Right atrium auricular region (tissue), 2 donors: ENCODE results near the gene TNFAIP8L1. TPM values are rescaled to one million over a fixed set of nuclear protein-coding genes. Genes with fewer than 3 reads are reported as not detected.

Experiments used
- DNase-seq: peaks from one replicate; pipeline ENCODE4 v3.0.0-alpha.2; 2019; ENCODE audit warnings: low spot score
- H3K27ac ChIP-seq, 2 donors: fragments of 200-600 bp; sonication (generic); 1 replicate in 1 of 2; 2 replicates in 1 of 2; pipeline ENCODE4 v1.5.1; 2016 to 2019
- H3K27me3 ChIP-seq, 2 donors: fragments of 200-600 bp; sonication (generic); one replicate each; pipeline versions ENCODE4 v1.5.1 to v1.6.0; 2017 to 2019
- H3K36me3 ChIP-seq: fragments of 200-600 bp; sonication (generic); one replicate; pipeline ENCODE4 v1.5.1; 2016
- H3K4me1 ChIP-seq, 2 donors: fragments of 200-600 bp; sonication (generic); one replicate each; pipeline versions ENCODE4 v1.5.1 to v1.6.0; 2017 to 2019
- H3K4me3 ChIP-seq, 2 donors: fragments of 200-600 bp; sonication (generic); 1 replicate in 1 of 2; 2 replicates in 1 of 2; pipeline ENCODE4 v1.5.1; 2017 to 2019; ENCODE audit warnings: mild to moderate bottlenecking in 1 of 2, moderate library complexity in 1 of 2
- H3K9me3 ChIP-seq, 2 donors: fragments of 200-600 bp; sonication (generic); one replicate each; pipeline ENCODE4 v1.5.1; 2019
- total RNA-seq, 2 donors: library from RNA; depleted of rRNA; stranded (reverse); fragments of >200 nt; gene quantifications; one replicate each; pipeline ENCODE4 v1.1.0, GENCODE V29; 2016
- TF ChIP-seq, protein P1 (sequence below), 2 donors: fragments of 200-600 bp; sonication (generic); IDR thresholded peaks; one replicate each; pipeline ENCODE4 v1.5.1; 2019; ENCODE audit warnings: antibody characterized with exemption in 2 of 2

The TNFAIP8L1 gene
- total RNA-seq, 2 donors from 2014 or later = 2.6 to 4.2 TPM

GRCh38 chr19:4624301-4624700, 15.0 kb upstream of the TNFAIP8L1 start:
- H3K27me3 ChIP-seq = no peaks in the 10 kb centered on the region
- no peak overlapping the region for H3K27ac ChIP-seq
- TF ChIP-seq, protein P1, sequence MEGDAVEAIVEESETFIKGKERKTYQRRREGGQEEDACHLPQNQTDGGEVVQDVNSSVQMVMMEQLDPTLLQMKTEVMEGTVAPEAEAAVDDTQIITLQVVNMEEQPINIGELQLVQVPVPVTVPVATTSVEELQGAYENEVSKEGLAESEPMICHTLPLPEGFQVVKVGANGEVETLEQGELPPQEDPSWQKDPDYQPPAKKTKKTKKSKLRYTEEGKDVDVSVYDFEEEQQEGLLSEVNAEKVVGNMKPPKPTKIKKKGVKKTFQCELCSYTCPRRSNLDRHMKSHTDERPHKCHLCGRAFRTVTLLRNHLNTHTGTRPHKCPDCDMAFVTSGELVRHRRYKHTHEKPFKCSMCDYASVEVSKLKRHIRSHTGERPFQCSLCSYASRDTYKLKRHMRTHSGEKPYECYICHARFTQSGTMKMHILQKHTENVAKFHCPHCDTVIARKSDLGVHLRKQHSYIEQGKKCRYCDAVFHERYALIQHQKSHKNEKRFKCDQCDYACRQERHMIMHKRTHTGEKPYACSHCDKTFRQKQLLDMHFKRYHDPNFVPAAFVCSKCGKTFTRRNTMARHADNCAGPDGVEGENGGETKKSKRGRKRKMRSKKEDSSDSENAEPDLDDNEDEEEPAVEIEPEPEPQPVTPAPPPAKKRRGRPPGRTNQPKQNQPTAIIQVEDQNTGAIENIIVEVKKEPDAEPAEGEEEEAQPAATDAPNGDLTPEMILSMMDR (IDR thresholded peaks at IDR 0.05) = no peak
- no peak for DNase-seq
- H3K9me3 ChIP-seq = no peaks in the 10 kb centered on the region
- no peaks in the 10 kb centered on the region for H3K36me3 ChIP-seq
- no peak overlapping the region for H3K4me3 ChIP-seq
- no peaks in the 10 kb centered on the region for H3K4me1 ChIP-seq

DNA sequence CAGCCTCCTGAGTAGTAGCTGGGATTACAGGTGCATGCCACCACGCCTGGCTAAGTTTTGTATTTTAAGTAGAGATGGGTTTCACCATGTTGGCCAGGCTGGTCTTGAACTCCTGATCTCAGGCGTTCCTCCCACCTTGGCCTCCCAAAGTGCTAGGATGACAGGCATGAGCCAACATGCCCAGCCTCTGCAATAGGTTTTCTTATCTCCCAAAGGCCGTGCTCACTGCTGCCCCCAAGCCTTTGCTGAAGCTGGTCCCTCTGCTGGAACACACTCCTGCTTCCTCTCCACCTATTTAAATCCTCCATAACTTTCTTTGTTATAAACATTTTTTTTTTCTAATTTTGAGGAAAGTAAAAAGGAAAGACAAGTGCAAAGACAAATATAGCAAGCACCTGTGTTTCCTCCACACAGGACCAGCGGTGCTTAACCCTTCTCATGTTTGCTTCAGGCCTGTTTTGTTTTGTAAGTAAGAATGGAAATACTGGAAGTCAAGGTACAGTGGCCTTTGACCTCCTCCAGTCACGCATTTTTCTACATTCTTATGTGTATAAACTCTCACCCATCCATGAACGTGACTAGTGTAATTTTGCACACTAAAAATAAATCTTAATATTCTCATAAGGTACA, 14.5 kb upstream of the TNFAIP8L1 start:
- H3K27me3 ChIP-seq = no peaks in the 10 kb centered on the region
- no peak for DNase-seq
- no peaks in the 10 kb centered on the region for H3K9me3 ChIP-seq
- H3K4me3 ChIP-seq = no peak overlapping the region
- TF ChIP-seq, protein P1 (IDR thresholded peaks at IDR 0.05) = peak in 1 of 2 donors; percentile 17
- H3K27ac ChIP-seq = no peak overlapping the region
- no peaks in the 10 kb centered on the region for H3K4me1 ChIP-seq
- H3K36me3 ChIP-seq = no peaks in the 10 kb centered on the region

DNA sequence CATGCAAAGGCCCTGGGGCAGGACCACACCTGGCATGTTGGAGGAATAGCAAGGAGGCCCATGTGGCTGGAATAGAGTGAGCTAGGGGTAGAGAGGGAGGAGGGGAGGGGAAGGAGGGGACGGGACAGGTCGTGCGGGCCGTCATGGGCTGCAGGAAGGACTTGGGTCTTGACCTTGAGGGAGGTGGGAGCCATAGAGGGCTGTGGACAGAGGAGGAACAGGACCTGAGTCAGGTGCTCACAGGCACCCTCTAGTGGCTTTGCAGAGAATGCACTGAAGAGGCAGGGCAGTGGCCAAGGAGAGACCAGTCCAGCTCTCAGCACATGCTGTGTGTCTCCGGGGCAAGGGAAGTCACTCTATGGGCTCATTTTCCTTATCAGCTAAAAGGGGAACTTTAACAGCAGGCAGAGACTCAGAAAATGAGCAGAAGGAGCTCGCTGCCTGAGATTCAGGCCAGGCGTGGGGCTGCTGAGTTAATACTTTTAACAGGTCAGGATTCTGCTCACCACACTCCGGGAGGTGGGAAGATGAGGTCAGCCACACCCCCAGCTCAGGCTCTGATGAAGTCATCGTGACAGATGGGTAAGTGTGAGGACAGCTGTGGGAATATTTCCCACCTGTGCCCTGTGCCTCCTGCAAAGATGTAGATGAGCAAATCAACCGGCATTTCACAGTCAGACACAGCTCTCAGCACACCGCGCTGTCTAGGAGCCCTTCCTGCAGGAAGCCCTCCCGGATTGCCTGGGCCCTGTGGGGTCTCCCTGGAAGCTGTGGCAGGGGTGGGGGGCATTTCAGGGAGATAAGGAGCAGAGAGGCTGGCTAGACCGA, 6.0 kb upstream of the TNFAIP8L1 start:
- TF ChIP-seq, protein P1 (IDR thresholded peaks at IDR 0.05) = peak; percentile 70 to 82
- Histone ChIP-seq H3K27me3 (no peaks in the 10 kb centered on the region), H3K9me3 (no peaks in the 10 kb centered on the region), H3K4me3 (no peak overlapping the region), H3K4me1 (peaks cover 0 to 29% of the 10 kb centered on the region in 2 donors), H3K36me3 (no peaks in the 10 kb centered on the region), H3K27ac (no peak overlapping the region)
- DNase-seq = peak; percentile 65

DNA sequence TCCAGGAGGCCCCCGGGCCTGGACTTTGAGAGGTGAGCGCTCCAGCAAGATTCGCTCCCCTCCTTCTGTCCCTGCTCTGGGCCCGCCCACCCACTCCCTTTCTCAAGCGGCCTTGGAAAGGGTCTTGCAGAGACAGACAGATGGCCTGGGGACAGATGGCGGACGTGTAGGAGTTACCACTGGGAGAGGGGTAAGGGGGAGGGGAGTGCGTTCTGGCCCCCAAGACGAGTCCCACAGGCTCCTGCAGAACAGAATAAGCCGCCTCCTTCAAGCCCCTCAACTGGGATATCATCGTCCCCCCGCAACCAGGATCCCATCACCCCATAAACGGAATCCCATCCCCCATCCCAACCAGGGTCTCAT, 3.6 kb upstream of the TNFAIP8L1 start:
- no peaks in the 10 kb centered on the region for H3K9me3 ChIP-seq

GRCh38 chr19:4636151-4636717, 3.1 kb upstream of the TNFAIP8L1 start:
- no peak for DNase-seq
- peaks cover 0 to 50% of the 10 kb centered on the region in 2 donors for H3K4me1 ChIP-seq
- peak overlapping the region in 1 of 2 donors; percentile 44 for H3K27ac ChIP-seq
- no peaks in the 10 kb centered on the region for H3K27me3 ChIP-seq
- TF ChIP-seq, protein P1 (IDR thresholded peaks at IDR 0.05) = peak; percentile 98 to 100
- no peaks in the 10 kb centered on the region for H3K36me3 ChIP-seq
- H3K4me3 ChIP-seq = peak overlapping the region; percentile 46 to 55
- no peaks in the 10 kb centered on the region for H3K9me3 ChIP-seq

More for the DNA sequence above, 3.6 kb upstream of the TNFAIP8L1 start:
- Histone ChIP-seq H3K27me3 (no peaks in the 10 kb centered on the region), H3K4me3 (peak overlapping the region; percentile 46 to 55), H3K36me3 (no peaks in the 10 kb centered on the region), H3K27ac (peak overlapping the region in 1 of 2 donors; percentile 44), H3K4me1 (peaks cover 0 to 47% of the 10 kb centered on the region in 2 donors)
- TF ChIP-seq, protein P1 (IDR thresholded peaks at IDR 0.05) = no peak
- no peak for DNase-seq
